ENCODE results near the gene AFF2. TPM values are rescaled to one million over a fixed set of nuclear protein-coding genes. Genes with fewer than 3 reads are reported as not detected.

Gene AFF2
- total RNA-seq: 13.4 TPM
- long read RNA-seq, partial matches to known transcripts: 2 of 5 reads
- long read RNA-seq, other reads (novel, unspliced or antisense): 3 of 5 reads

GRCh38 chrX:148500423-148501385, at the start of gene AFF2:
TSS of gene AFF2 (plus strand) at chrX:148500617. CDS start at chrX:148501098, 481 bp downstream.
- Histone ChIP-seq H3K4me3 (peak within 1 kb of the TSS; percentile 42), H3K4me1 (peaks cover 8% of the 10 kb centered on the region), H3K9me3 (no peaks in the 10 kb centered on the region), H3K27me3 (peaks cover 10% of the 10 kb centered on the region), H3K27ac (no peak within 1 kb of the TSS), H3K36me3 (no peaks in the 10 kb centered on the region)
- DNase-seq: peak; percentile 66
- ATAC-seq: peak; percentile 51
- TF ChIP-seq CTCF (IDR thresholded peaks at IDR 0.05): no peak
- intact Hi-C loops (cut with DNase I): no loop called here

GRCh38 chrX:148457279-148457678, 43.1 kb upstream of the AFF2 start:
- no peak for TF ChIP-seq CTCF (IDR thresholded peaks at IDR 0.05)
- ATAC-seq (peak; percentile 34), DNase-seq (no peak)
- Histone ChIP-seq H3K4me3 (no peak overlapping the region), H3K27ac (no peak overlapping the region), H3K36me3 (no peaks in the 10 kb centered on the region), H3K4me1 (no peaks in the 10 kb centered on the region), H3K27me3 (no peaks in the 10 kb centered on the region), H3K9me3 (no peaks in the 10 kb centered on the region)
- intact Hi-C loops (cut with DNase I): no loop called here

GRCh38 chrX:148459343-148459742, 41.1 kb upstream of the AFF2 start:
- no peak for TF ChIP-seq CTCF (IDR thresholded peaks at IDR 0.05)
- Histone ChIP-seq H3K27ac (no peak overlapping the region), H3K4me3 (no peak overlapping the region), H3K27me3 (no peaks in the 10 kb centered on the region), H3K9me3 (no peaks in the 10 kb centered on the region), H3K36me3 (no peaks in the 10 kb centered on the region), H3K4me1 (no peaks in the 10 kb centered on the region)
- ATAC-seq: no peak
- intact Hi-C loops (cut with DNase I): no loop called here
- no peak for DNase-seq

- intact Hi-C loops (cut with DNase I): no loop called here
- H3K27me3 ChIP-seq: no peaks in the 10 kb centered on the region
- no peaks in the 10 kb centered on the region for H3K9me3 ChIP-seq
- H3K27ac ChIP-seq: no peak overlapping the region
- DNase-seq: no peak
- TF ChIP-seq CTCF (IDR thresholded peaks at IDR 0.05): no peak
- H3K36me3 ChIP-seq: no peaks in the 10 kb centered on the region
- H3K4me3 ChIP-seq: no peak overlapping the region
- ATAC-seq: no peak
- no peaks in the 10 kb centered on the region for H3K4me1 ChIP-seq
Measured at GRCh38 chrX:148466292-148466691, 34.1 kb upstream of the AFF2 start.

GRCh38 chrX:148470324-148470723, 30.1 kb upstream of the AFF2 start:
- no peak for ATAC-seq
- intact Hi-C loops (cut with DNase I): no loop called here
- H3K27me3 ChIP-seq: no peaks in the 10 kb centered on the region

More at GRCh38 chrX:148470324-148470723, 30.1 kb upstream of the AFF2 start:
- Histone ChIP-seq H3K4me3 (no peak overlapping the region), H3K4me1 (no peaks in the 10 kb centered on the region), H3K36me3 (no peaks in the 10 kb centered on the region), H3K9me3 (no peaks in the 10 kb centered on the region), H3K27ac (no peak overlapping the region)
- no peak for DNase-seq
- no peak for TF ChIP-seq CTCF (IDR thresholded peaks at IDR 0.05)

Data from upper lobe of right lung (tissue), 1 donor.